Endothelial cell (in vitro differentiated cells): ENCODE measurements around the gene PGA3. TPM values are rescaled to one million over a fixed set of nuclear protein-coding genes. Genes with fewer than 3 reads are reported as not detected.

Source experiments
- DNase-seq: peaks from one replicate; pipeline ENCODE4 v3.0.0; 2021; ENCODE audit warnings: low spot score
- H3K27ac Mint-ChIP-seq: one replicate; pipeline ENCODE4 v1.8.0; 2021; ENCODE audit warnings: mixed read lengths, inconsistent platforms; ENCODE audit not compliant: unreplicated experiment
- H3K27me3 Mint-ChIP-seq: one replicate; pipeline ENCODE4 v1.8.0; 2021; ENCODE audit warnings: mild to moderate bottlenecking, moderate library complexity, mixed read lengths, inconsistent platforms; ENCODE audit not compliant: unreplicated experiment
- H3K36me3 Mint-ChIP-seq: one replicate; pipeline ENCODE4 v1.8.0; 2021; ENCODE audit warnings: mild to moderate bottlenecking, low read depth, mixed read lengths, inconsistent platforms; ENCODE audit not compliant: unreplicated experiment
- H3K4me1 Mint-ChIP-seq: one replicate; pipeline ENCODE4 v1.8.0; 2021; ENCODE audit warnings: mild to moderate bottlenecking, mixed read lengths, inconsistent platforms; ENCODE audit not compliant: unreplicated experiment
- H3K4me3 Mint-ChIP-seq: one replicate; pipeline ENCODE4 v1.8.0; 2021; ENCODE audit warnings: mild to moderate bottlenecking, mixed read lengths, inconsistent platforms; ENCODE audit not compliant: unreplicated experiment
- H3K9me3 Mint-ChIP-seq: one replicate; pipeline ENCODE4 v1.8.0; 2021; ENCODE audit warnings: mixed read lengths, inconsistent platforms; ENCODE audit not compliant: unreplicated experiment
- CTCF ChIP-seq: fragments of 200-600 bp; sonication (generic); IDR thresholded peaks from one replicate; pipeline ENCODE4 v1.5.0; 2021; ENCODE audit warnings: antibody characterized with exemption; ENCODE audit not compliant: unreplicated experiment
- total RNA-seq: library from RNA; stranded (reverse); fragmentation: NEBNext Ultra II Directional; extraction: Animal tissue kit (Norgen Biotek cat#: 25700); gene quantifications from one replicate; pipeline ENCODE4 v1.2.1, GENCODE V29; 2021; ENCODE audit not compliant: unreplicated experiment

PGA3 gene
- total RNA-seq, 1 donor from 2014 or later, result 0.80 TPM

DNA sequence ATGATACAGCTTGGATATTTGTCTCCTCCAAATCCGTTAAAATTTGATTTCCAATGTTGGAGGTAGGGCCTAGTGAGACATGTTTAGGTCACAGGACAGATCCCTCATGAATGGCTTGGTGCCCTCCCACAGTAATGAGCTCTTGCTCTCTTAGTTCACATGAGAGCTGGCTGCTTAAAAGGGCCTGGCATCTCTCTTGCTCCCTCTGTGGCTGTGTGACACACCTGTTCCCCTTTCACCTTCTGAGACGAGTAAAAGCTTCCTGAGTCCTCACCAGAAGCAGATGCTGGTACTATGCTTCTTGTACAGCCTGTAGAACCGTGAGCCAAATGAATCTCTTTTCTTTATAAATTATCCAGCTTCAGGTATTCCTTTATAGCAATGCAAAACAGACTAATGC, 45.6 kb upstream of the PGA3 start:
- Mint-ChIP-seq H3K4me3 (no peak overlapping the region), H3K27ac (no peak overlapping the region), H3K36me3 (no peaks in the 10 kb centered on the region), H3K9me3 (no peaks in the 10 kb centered on the region), H3K27me3 (peaks cover 6% of the 10 kb centered on the region), H3K4me1 (peaks cover 31% of the 10 kb centered on the region)
- TF ChIP-seq CTCF, result no peak
- no peak for DNase-seq

DNA sequence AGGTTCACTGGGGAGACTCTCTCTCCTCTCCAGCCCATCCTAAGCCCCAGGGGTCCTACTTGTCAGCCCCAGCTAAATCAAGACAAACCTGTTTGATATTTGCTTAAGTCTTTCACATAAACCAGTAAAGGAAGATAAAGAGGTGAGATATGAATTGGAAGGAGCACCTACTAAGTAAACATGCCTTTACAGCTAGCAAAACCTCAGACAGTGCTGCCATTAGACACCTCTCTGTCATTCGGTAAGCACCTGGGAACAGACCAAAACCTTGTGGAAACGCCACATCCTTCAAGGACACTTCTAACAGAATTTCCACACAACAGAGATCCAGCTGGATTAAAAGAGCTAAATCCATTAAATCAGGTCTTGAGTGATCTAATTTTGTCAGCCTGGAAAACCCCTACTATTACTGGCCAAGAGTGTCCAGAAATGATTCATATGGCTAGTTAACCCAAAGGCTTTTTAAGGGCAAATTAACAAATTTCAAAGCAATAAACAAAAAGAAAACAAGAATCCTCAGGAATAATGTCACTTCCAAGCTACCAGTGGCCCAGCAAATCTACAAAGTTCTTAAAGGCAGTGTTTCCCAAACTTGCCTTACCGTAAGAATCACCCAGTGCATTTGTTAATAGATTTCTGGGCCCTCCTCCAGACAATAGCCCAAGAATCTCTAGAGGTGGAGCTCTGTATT, 44.5 kb upstream of the PGA3 start:
- peaks cover 29% of the 10 kb centered on the region for H3K4me1 Mint-ChIP-seq
- H3K27ac Mint-ChIP-seq, result no peak overlapping the region
- H3K27me3 Mint-ChIP-seq, result peaks cover 6% of the 10 kb centered on the region
- no peak overlapping the region for H3K4me3 Mint-ChIP-seq
- DNase-seq, result no peak
- H3K9me3 Mint-ChIP-seq, result no peaks in the 10 kb centered on the region
- TF ChIP-seq CTCF, result no peak
- H3K36me3 Mint-ChIP-seq, result no peaks in the 10 kb centered on the region

GRCh38 chr11:61160487-61161189, 42.7 kb upstream of the PGA3 start:
- peaks cover 6% of the 10 kb centered on the region for H3K27me3 Mint-ChIP-seq
- no peak for DNase-seq
- TF ChIP-seq CTCF, result no peak
- H3K27ac Mint-ChIP-seq, result peak overlapping the region; percentile 83
- H3K4me1 Mint-ChIP-seq, result peaks cover 47% of the 10 kb centered on the region
- no peaks in the 10 kb centered on the region for H3K36me3 Mint-ChIP-seq
- peak overlapping the region; percentile 92 for H3K4me3 Mint-ChIP-seq
- H3K9me3 Mint-ChIP-seq, result no peaks in the 10 kb centered on the region

GRCh38 chr11:61161190-61162091, 41.9 kb upstream of the PGA3 start, which contains the start of gene VPS37C:
TSS of gene VPS37C (minus strand) at chr11:61161426. CDS start at chr11:61138829, 22,597 bp downstream.
- Mint-ChIP-seq H3K36me3 (no peaks in the 10 kb centered on the region), H3K27me3 (peaks cover 6% of the 10 kb centered on the region), H3K27ac (peak within 1 kb of the TSS; percentile 93), H3K4me1 (peaks cover 47% of the 10 kb centered on the region), H3K9me3 (no peaks in the 10 kb centered on the region), H3K4me3 (peak within 1 kb of the TSS; percentile 92)
- TF ChIP-seq CTCF, result peak; percentile 34
- peak; percentile 98 for DNase-seq
